ENCODE results near the gene FITM2. TPM values are rescaled to one million over a fixed set of nuclear protein-coding genes. Genes with fewer than 3 reads are reported as not detected.

FITM2 gene
- total RNA-seq, 4 donors from 2014 or later: 9.0 to 13.8 (median 10.7) TPM

DNA sequence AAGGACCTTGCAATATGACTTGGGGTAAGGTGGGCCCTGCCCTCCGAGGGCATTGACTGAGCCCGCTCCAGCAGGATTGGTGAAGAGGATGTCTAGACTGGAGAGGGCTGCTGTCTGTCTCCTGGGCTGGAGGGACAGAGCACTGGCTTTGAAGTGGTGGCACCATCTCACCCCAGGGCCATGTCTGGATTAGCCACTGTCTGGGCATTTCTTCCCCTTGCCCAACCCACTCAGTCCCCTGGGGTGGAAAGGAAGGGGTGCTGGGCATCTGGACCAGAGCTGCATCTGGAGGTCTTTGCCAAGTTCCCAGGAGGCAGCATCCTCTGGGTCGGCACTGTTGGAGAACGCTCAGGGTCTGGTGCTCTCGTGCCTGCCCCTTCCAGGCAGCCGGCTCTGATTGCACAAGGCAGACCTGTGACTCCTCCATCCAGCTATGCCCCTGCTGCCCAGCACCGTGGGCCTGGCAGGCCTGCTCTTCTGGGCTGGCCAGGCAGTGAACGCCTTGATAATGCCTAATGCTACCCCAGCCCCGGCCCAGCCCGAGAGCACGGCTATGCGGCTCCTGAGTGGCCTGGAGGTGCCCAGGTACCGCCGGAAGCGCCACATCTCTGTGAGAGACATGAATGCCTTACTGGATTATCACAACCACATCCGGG is 25.9 kb upstream of the FITM2 start, which contains the start of gene R3HDML:
Gene R3HDML (plus strand): TSS at position 319 of the 656 bp plus-strand sequence. CDS start 115 bp downstream, at position 434.
- WGBS, 2 donors: 76 to 77% methylated on average over 10 to 16 of the region's 16 CpGs
- Histone ChIP-seq H3K4me3 (no peak within 1 kb of the TSS), H3K27ac (no peak within 1 kb of the TSS), H3K27me3 (peaks cover 0 to 31% of the 10 kb centered on the region in 2 donors), H3K9me3 (no peaks in the 10 kb centered on the region), H3K36me3 (no peaks in the 10 kb centered on the region), H3K4me1 (no peaks in the 10 kb centered on the region)
- no peak for TF ChIP-seq EP300 (IDR thresholded peaks at IDR 0.05)
- TF ChIP-seq POLR2A (IDR thresholded peaks at IDR 0.05): no peak
- TF ChIP-seq, protein P1, sequence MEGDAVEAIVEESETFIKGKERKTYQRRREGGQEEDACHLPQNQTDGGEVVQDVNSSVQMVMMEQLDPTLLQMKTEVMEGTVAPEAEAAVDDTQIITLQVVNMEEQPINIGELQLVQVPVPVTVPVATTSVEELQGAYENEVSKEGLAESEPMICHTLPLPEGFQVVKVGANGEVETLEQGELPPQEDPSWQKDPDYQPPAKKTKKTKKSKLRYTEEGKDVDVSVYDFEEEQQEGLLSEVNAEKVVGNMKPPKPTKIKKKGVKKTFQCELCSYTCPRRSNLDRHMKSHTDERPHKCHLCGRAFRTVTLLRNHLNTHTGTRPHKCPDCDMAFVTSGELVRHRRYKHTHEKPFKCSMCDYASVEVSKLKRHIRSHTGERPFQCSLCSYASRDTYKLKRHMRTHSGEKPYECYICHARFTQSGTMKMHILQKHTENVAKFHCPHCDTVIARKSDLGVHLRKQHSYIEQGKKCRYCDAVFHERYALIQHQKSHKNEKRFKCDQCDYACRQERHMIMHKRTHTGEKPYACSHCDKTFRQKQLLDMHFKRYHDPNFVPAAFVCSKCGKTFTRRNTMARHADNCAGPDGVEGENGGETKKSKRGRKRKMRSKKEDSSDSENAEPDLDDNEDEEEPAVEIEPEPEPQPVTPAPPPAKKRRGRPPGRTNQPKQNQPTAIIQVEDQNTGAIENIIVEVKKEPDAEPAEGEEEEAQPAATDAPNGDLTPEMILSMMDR (IDR thresholded peaks at IDR 0.05): no peak
- no peak for DNase-seq (ENCODE audit: low spot score in 2 of 2)

DNA sequence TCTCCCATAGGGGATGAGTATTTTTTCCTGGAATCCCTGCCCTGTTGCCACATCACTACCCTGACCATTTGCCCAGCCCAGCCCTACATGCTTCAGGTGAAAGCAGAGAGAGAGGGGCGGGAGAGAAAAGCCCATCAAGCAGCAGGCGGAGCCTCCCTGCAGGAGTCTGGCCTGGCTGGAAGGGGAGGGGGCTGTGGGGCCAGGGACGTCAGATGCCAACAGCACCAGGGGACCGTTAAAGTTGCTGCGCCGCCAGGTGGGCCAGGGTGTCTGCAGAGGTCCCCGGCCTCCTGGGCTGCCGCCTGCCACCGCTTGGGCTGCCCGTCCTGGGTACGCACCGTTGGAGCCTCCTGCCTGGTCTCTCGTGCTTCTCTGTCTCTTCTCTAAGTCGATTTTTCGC is 25.1 kb upstream of the FITM2 start:
- no peak overlapping the region for H3K4me3 ChIP-seq
- H3K4me1 ChIP-seq: no peaks in the 10 kb centered on the region
- TF ChIP-seq, protein P1 (IDR thresholded peaks at IDR 0.05): no peak
- TF ChIP-seq POLR2A (IDR thresholded peaks at IDR 0.05) (no peak), EP300 (IDR thresholded peaks at IDR 0.05) (no peak)
- H3K27ac ChIP-seq: no peak overlapping the region
- WGBS, 2 donors: 30 to 32% methylated on average over 13 of the region's 15 CpGs
- no peaks in the 10 kb centered on the region for H3K36me3 ChIP-seq
- H3K9me3 ChIP-seq: no peaks in the 10 kb centered on the region
- no peak for DNase-seq (ENCODE audit: low spot score in 2 of 2)
- H3K27me3 ChIP-seq: peaks cover 0 to 38% of the 10 kb centered on the region in 2 donors

DNA sequence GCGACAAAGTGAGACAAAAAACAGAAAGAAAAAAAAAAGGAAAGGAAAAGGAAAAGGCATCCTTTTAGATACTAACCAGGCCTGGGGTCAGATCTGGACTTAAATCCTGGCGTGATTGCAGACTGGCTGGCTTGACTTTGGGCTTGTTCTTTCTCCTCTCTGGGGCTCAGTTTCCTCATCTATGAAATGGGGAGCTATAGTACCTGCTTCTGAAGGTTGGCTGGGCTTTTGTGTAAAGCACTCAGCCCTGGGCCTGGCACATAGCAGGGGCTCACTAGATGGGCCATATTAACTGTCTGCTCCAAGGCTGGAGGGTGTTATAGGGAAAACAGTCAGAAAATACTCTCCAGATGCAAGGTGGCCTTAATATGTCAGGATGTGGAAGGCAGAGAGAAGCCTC is 24.7 kb upstream of the FITM2 start:
- peaks cover 0 to 38% of the 10 kb centered on the region in 2 donors for H3K27me3 ChIP-seq
- no peak overlapping the region for H3K4me3 ChIP-seq
- 74 to 83% methylated on average over 2 of the region's 2 CpGs for WGBS, 2 donors
- no peak overlapping the region for H3K27ac ChIP-seq
- no peak for DNase-seq (ENCODE audit: low spot score in 2 of 2)
- TF ChIP-seq POLR2A (IDR thresholded peaks at IDR 0.05): no peak
- TF ChIP-seq, protein P1 (IDR thresholded peaks at IDR 0.05): no peak
- no peaks in the 10 kb centered on the region for H3K4me1 ChIP-seq
- H3K36me3 ChIP-seq: no peaks in the 10 kb centered on the region
- H3K9me3 ChIP-seq: no peaks in the 10 kb centered on the region

DNA sequence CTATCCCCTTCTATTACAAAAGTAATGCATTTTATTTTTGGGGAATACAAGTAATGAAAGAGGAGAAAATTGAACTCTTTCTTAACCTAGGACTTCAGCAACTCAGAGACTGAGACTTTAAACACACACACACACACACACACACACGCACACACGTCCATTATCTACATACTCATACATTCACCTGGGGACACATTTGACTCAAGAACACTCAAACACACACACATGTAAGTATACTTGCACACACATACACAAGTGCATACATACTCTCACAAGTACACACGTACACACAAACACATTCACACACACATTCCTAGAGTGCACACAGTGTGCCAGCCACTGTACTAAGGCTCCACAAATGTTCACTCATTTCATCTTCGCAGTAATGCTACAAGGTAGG is 23.7 kb upstream of the FITM2 start:
- DNase-seq (ENCODE audit: low spot score in 2 of 2): no peak
- Histone ChIP-seq H3K36me3 (no peaks in the 10 kb centered on the region), H3K27ac (no peak overlapping the region), H3K27me3 (peaks cover 0 to 38% of the 10 kb centered on the region in 2 donors), H3K4me1 (no peaks in the 10 kb centered on the region), H3K9me3 (no peaks in the 10 kb centered on the region), H3K4me3 (no peak overlapping the region)
- TF ChIP-seq, protein P1 (IDR thresholded peaks at IDR 0.05): no peak
- TF ChIP-seq POLR2A (IDR thresholded peaks at IDR 0.05): no peak
- TF ChIP-seq EP300 (IDR thresholded peaks at IDR 0.05): no peak
- WGBS, 2 donors: 76 to 87% methylated on average over 4 of the region's 4 CpGs

DNA sequence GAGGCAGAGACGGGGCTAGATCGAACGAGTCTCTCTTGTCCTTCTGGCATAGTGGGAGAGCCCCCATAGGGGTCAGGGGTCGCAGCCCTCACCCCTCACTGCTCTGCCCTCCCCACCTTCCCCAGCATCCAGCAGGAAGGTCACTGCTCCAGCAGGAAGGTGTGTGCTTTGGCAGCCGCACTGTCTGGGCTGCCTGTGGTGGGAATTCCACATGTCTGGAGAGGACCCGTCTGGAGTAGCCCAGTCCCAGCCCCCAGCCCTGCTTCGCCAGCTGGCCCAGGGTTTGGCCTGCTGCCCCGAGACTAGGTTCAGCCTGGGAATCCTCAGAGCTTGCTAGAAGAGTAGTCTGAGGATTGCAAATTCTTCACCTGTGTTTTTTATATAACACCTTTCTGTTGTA is 23.3 kb upstream of the FITM2 start:
- no peak overlapping the region for H3K4me3 ChIP-seq
- H3K4me1 ChIP-seq: no peaks in the 10 kb centered on the region
- 28 to 34% methylated on average over 7 of the region's 8 CpGs for WGBS, 2 donors
- peaks cover 0 to 38% of the 10 kb centered on the region in 2 donors for H3K27me3 ChIP-seq
- no peaks in the 10 kb centered on the region for H3K9me3 ChIP-seq
- no peak for TF ChIP-seq EP300 (IDR thresholded peaks at IDR 0.05)
- no peak for TF ChIP-seq POLR2A (IDR thresholded peaks at IDR 0.05)
- TF ChIP-seq, protein P1 (IDR thresholded peaks at IDR 0.05): no peak
- no peak for DNase-seq (ENCODE audit: low spot score in 2 of 2)
- no peak overlapping the region for H3K27ac ChIP-seq
- H3K36me3 ChIP-seq: no peaks in the 10 kb centered on the region
